GM06990 (cell line): ENCODE data around the gene DPYSL4.

Experiments used
- DNase-seq: peaks from one replicate; pipeline ENCODE4 v3.0.0-alpha.2; 2011; ENCODE audit not compliant: insufficient read length; ENCODE audit errors: extremely low read depth
- H3K27me3 ChIP-seq: replicated peaks from 2 replicates; pipeline ENCODE4 v1.6.0; 2011; ENCODE audit warnings: low read length; ENCODE audit not compliant: control insufficient read depth, insufficient read depth
- H3K36me3 ChIP-seq: 2 replicates; pipeline ENCODE4 v1.5.1; 2011; ENCODE audit warnings: low read length; ENCODE audit not compliant: control insufficient read depth, insufficient read depth
- H3K4me3 ChIP-seq: replicated peaks from 2 replicates; pipeline ENCODE4 v1.5.1; 2011; ENCODE audit warnings: low read depth, mild to moderate bottlenecking, control low read depth, low read length
- TF ChIP-seq, protein P1 (sequence below): IDR thresholded peaks from 2 replicates; pipeline ENCODE4 v1.5.1; 2011; ENCODE audit warnings: low read length, control low read depth, mild to moderate bottlenecking, inconsistent platforms; ENCODE audit not compliant: insufficient read depth, poor library complexity, severe bottlenecking

Gene DPYSL4

DNA sequence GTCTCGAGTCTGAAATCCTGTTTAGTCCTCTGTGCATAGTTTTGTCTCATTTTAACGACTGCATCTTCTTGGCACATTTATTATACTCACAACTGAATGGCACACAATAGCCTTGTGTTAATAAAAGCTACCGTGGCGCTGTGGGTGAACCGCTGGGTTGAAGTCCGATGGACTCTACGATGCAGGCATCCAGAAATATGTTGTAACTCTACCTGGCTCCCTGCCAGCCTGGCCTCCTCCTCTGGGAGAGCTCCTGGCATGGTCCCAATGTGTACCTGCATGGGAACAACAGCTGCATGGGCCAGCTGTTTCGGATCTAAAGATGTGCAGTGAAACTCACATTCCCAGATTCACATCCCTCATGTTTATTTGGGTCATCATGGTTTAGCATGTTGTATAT is 3.7 kb upstream of the DPYSL4 start:
- DNase-seq: no peak
- Histone ChIP-seq H3K27me3 (no peaks in the 10 kb centered on the region; the same call in 1 of the 2 replicates), H3K4me3 (no peak overlapping the region), H3K36me3 (no peaks in the 10 kb centered on the region)
- TF ChIP-seq, protein P1, sequence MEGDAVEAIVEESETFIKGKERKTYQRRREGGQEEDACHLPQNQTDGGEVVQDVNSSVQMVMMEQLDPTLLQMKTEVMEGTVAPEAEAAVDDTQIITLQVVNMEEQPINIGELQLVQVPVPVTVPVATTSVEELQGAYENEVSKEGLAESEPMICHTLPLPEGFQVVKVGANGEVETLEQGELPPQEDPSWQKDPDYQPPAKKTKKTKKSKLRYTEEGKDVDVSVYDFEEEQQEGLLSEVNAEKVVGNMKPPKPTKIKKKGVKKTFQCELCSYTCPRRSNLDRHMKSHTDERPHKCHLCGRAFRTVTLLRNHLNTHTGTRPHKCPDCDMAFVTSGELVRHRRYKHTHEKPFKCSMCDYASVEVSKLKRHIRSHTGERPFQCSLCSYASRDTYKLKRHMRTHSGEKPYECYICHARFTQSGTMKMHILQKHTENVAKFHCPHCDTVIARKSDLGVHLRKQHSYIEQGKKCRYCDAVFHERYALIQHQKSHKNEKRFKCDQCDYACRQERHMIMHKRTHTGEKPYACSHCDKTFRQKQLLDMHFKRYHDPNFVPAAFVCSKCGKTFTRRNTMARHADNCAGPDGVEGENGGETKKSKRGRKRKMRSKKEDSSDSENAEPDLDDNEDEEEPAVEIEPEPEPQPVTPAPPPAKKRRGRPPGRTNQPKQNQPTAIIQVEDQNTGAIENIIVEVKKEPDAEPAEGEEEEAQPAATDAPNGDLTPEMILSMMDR: no peak

- Histone ChIP-seq H3K27me3 (no peaks in the 10 kb centered on the region; the same call in 1 of the 2 replicates), H3K36me3 (no peaks in the 10 kb centered on the region), H3K4me3 (no peak overlapping the region)
- DNase-seq: no peak
- TF ChIP-seq, protein P1: no peak
Measured at GRCh38 chr10:132184816-132185593, 1.7 kb upstream of the DPYSL4 start.

- DNase-seq: no peak
- TF ChIP-seq, protein P1: no peak
- Histone ChIP-seq H3K27me3 (no peaks in the 10 kb centered on the region; the same call in 1 of the 2 replicates), H3K4me3 (no peak overlapping the region), H3K36me3 (no peaks in the 10 kb centered on the region)
Measured at GRCh38 chr10:132185601-132186487, 904 bp upstream of the DPYSL4 start.

- Histone ChIP-seq H3K4me3 (no peak overlapping the region), H3K27me3 (no peaks in the 10 kb centered on the region; the same call in 1 of the 2 replicates)
Measured at GRCh38 chr10:132187430-132188138, 836 bp downstream of the DPYSL4 start.

GRCh38 chr10:132188331-132188730 is 1.6 kb downstream of the DPYSL4 start:
- Histone ChIP-seq H3K27me3 (no peaks in the 10 kb centered on the region; the same call in 1 of the 2 replicates), H3K4me3 (no peak overlapping the region), H3K36me3 (no peaks in the 10 kb centered on the region)
- DNase-seq: no peak
- TF ChIP-seq, protein P1: no peak

More at GRCh38 chr10:132187430-132188138, 836 bp downstream of the DPYSL4 start:
- DNase-seq: no peak
- H3K36me3 ChIP-seq: no peaks in the 10 kb centered on the region
- TF ChIP-seq, protein P1: no peak
